NCI-H2196 treated with DMSO at 0.1 percent for 48 hours (cell line): Measurements from ENCODE around the gene GUCY2F.

Experiments
- DNase-seq: peaks from one replicate; lab custom pipeline; 2025; ENCODE audit not compliant: unreplicated experiment; lab: John Stamatoyannopoulos, UW

The GUCY2F gene

DNA sequence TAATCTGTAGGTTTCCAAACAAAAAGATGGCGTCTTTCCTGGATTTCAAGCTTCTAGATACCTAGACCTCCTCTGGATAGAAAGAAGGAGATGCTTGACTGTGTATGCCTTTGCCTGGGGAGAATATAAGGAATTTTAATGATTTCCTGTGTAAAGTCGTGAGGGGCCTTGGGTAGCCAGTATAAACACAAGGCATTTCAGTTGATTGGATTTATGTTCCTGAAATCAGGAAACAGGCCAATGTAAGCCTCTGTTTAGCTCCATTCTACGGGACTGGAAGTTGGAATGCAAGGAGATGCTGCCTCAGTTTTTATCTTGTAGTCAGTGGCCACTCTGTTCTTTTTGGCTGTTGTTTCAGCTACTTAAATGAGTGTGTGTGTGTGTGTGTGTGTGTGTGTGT lies 137.2 kb downstream of the GUCY2F start:
- no peak for DNase-seq

DNA sequence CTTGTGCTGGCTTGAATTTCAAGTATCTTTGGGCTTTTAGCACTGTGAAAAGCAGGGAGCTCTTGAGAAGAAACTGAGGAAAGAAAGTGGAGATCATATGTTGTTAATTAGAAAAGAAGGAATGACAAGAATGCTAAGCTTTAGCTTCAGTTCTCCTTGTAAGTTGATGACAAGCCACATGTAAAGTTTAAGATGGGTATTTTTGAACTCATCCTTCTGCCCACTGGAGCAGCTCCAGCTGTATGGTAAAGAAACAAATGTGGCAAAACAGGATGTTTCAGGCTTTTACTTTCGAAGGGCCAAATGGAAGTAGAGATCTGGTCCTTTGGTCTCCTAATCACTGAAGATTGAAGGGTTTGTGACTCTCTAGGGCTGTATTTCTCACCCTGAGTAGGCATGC lies 137.8 kb downstream of the GUCY2F start:
- DNase-seq, result no peak

DNA sequence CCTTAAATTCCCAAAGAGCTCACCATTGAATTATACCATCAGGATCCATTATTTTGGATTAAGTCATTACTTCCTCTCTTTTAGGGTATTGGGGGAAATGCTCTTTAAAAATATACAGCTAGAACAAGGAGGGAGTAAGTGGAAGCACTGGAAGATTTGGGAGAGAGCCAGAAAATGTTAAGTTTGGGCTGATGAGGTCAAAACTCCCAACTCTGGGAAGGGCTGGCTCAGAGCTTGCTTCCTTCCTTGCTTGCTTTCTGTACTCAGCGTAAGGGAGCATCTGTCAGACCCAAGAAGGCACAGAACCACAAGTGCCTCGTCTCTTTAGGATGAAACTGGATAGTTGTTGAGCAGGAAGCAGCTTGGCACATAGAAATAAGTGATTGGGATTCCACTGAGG lies 138.2 kb downstream of the GUCY2F start:
- DNase-seq, result no peak

DNA sequence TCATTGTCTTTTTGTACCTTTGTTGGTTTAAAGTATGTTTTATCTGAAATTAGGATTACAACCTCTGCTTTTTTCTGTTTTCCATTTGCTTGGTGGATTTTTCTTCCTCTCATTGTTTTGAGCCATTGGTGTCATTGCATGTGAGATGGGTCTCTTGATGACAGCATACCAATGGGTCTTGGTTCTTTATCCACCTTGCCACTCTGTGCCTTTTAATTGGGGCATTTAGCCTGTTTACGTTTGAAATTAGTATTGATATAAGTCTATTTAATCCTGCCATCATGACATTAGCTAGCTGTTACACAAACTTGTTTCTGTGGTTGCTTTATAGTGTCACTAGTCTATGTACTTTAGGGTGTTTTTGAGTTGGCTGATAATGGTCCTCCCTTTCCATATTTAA lies 145.7 kb downstream of the GUCY2F start:
- DNase-seq, result no peak

DNA sequence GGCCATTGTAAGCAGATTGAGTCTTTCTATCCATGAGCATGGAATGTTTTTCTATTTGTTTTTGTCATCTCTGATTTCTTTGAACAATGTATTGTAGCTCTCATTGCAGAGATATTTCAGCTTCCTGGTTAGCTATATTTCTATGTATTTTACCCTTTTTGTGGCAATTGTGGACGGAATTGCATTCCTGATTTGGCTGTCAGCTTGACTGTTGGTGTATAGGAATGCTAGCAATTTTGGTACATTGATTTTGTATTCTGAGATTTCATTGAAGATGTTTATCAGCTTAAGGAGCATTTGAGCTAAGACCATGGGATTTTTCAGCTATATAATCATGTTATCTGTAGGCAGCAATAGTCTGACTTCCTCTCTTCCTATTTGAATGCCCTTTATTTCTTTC lies 154.6 kb downstream of the GUCY2F start:
- no peak for DNase-seq
